ENCODE measurements around the gene TMEM131. TPM values are rescaled to one million over a fixed set of nuclear protein-coding genes. Genes with fewer than 3 reads are reported as not detected.
"Not testable (repeated sequence)": the region's sequence is repeated elsewhere in the genome, so short reads cannot be mapped to it uniquely, and the experiment has no call there.

Gene TMEM131
- total RNA-seq, 1 experiment from 2014 or later = 32.4 TPM

- DNase-seq (ENCODE audit: low read depth) = no peak
These were observed 38.1 kb downstream of the TMEM131 start for GRCh38 chr2:97957432-97958183.

GRCh38 chr2:97956753-97957152 lies 39.0 kb downstream of the TMEM131 start:
- not testable (repeated sequence) for DNase-seq (ENCODE audit: low read depth)

- no peak for DNase-seq (ENCODE audit: low read depth)
These were observed 41.9 kb downstream of the TMEM131 start for GRCh38 chr2:97953853-97954252.

- DNase-seq (ENCODE audit: low read depth) = no peak
These were observed 43.4 kb downstream of the TMEM131 start for GRCh38 chr2:97952357-97952756.

- DNase-seq (ENCODE audit: low read depth) = peak; percentile 29
These were observed 44.5 kb downstream of the TMEM131 start for GRCh38 chr2:97951155-97951680.

GRCh38 chr2:97950329-97951154 lies 45.2 kb downstream of the TMEM131 start:
- DNase-seq (ENCODE audit: low read depth) = peak; percentile 82

GRCh38 chr2:97948926-97949325 lies 46.8 kb downstream of the TMEM131 start:
- DNase-seq (ENCODE audit: low read depth) = no peak

GRCh38 chr2:97945791-97946190 lies 50.0 kb downstream of the TMEM131 start:
- no peak for DNase-seq (ENCODE audit: low read depth)

- DNase-seq (ENCODE audit: low read depth) = no peak
These were observed 58.9 kb downstream of the TMEM131 start for GRCh38 chr2:97936881-97937280.

GRCh38 chr2:97936199-97936598 lies 59.5 kb downstream of the TMEM131 start:
- DNase-seq (ENCODE audit: low read depth) = no peak

GRCh38 chr2:97935719-97936161 lies 60.0 kb downstream of the TMEM131 start:
- peak; percentile 78 for DNase-seq (ENCODE audit: low read depth)

- no peak for DNase-seq (ENCODE audit: low read depth)
These were observed 62.6 kb downstream of the TMEM131 start for GRCh38 chr2:97932975-97933662.

- no peak for DNase-seq (ENCODE audit: low read depth)
These were observed 63.9 kb downstream of the TMEM131 start for GRCh38 chr2:97931858-97932225.

GRCh38 chr2:97931118-97931857 lies 64.5 kb downstream of the TMEM131 start:
- DNase-seq (ENCODE audit: low read depth) = no peak

- no peak for DNase-seq (ENCODE audit: low read depth)
These were observed 67.2 kb downstream of the TMEM131 start for GRCh38 chr2:97928591-97928990.

GRCh38 chr2:97926946-97927345 lies 68.8 kb downstream of the TMEM131 start:
- no peak for DNase-seq (ENCODE audit: low read depth)

- no peak for DNase-seq (ENCODE audit: low read depth)
These were observed 71.6 kb downstream of the TMEM131 start for GRCh38 chr2:97924194-97924593.

- DNase-seq (ENCODE audit: low read depth) = no peak
These were observed 75.9 kb downstream of the TMEM131 start for GRCh38 chr2:97919858-97920257.

GRCh38 chr2:97918818-97919217 lies 76.9 kb downstream of the TMEM131 start:
- DNase-seq (ENCODE audit: low read depth) = no peak

GRCh38 chr2:97917668-97918067 lies 78.1 kb downstream of the TMEM131 start:
- DNase-seq (ENCODE audit: low read depth) = not testable (repeated sequence)

- no peak for DNase-seq (ENCODE audit: low read depth)
These were observed 81.0 kb downstream of the TMEM131 start for GRCh38 chr2:97914691-97915213.

Data from RPMI7951 (cell line).